H1 (cell line): Measurements from ENCODE around the gene SLC2A4RG. TPM values are rescaled to one million over a fixed set of nuclear protein-coding genes. Genes with fewer than 3 reads are reported as not detected.

ENCODE experiments used
- CTCF ChIA-PET: fragments of 300-600 bp; sonication (Branson Sonifier 250); formaldehyde crosslinking; loops from one replicate; lab custom pipeline; 2021; ENCODE audit not compliant: partially characterized antibody; lab: Charles Lee
- POLR2A ChIA-PET: fragments of 300-600 bp; sonication (Branson Sonifier 250); formaldehyde crosslinking; loops from one replicate; lab custom pipeline; 2021; ENCODE audit warnings: inconsistent platforms; ENCODE audit not compliant: partially characterized antibody; lab: Charles Lee
- DNase-seq, 2 experiments: peaks; one replicate each; pipeline versions ENCODE4 v3.0.0 to v3.0.0-alpha.2; 2010 to 2022; ENCODE audit warnings: low spot score in 2 of 2, low read depth in 1 of 2, mixed read lengths in 1 of 2
- FAIRE-seq: peaks from 2 replicates; lab custom pipeline; 2011; peaks lifted over from hg19 to GRCh38; lab: Jason Lieb, UNC
- H2AFZ ChIP-seq: 2 replicates; pipeline ENCODE4 v1.8.1; 2012; ENCODE audit warnings: low read length, inconsistent platforms
- H2AK5ac ChIP-seq: 2 replicates; pipeline ENCODE4 v1.6.1; 2013; ENCODE audit warnings: low read depth, low read length
- H2BK120ac ChIP-seq: replicated peaks from 2 replicates; pipeline ENCODE3; 2013; ENCODE audit warnings: low read depth, low read length, inconsistent platforms
- H2BK12ac ChIP-seq: 2 replicates; pipeline ENCODE4 v1.6.1; 2013; ENCODE audit warnings: low read depth, low read length
- H2BK15ac ChIP-seq: 2 replicates; pipeline ENCODE4 v1.6.1; 2013; ENCODE audit warnings: low read length
- H2BK20ac ChIP-seq: 2 replicates; pipeline ENCODE4 v1.6.1; 2013; ENCODE audit warnings: low read length
- H2BK5ac ChIP-seq: 2 replicates; pipeline ENCODE4 v1.6.1; 2013; ENCODE audit warnings: low read depth, low read length
- H3K14ac ChIP-seq: 2 replicates; pipeline ENCODE4 v1.6.1; 2013; ENCODE audit warnings: inconsistent platforms; ENCODE audit not compliant: insufficient read length
- H3K18ac ChIP-seq: 2 replicates; pipeline ENCODE4 v1.6.1; 2013; ENCODE audit warnings: low read length; ENCODE audit errors: extremely low read depth
- H3K23ac ChIP-seq: 2 replicates; pipeline ENCODE4 v1.6.1; 2013; ENCODE audit warnings: inconsistent platforms; ENCODE audit not compliant: insufficient read length
- H3K23me2 ChIP-seq: 2 replicates; pipeline ENCODE4 v1.6.1; 2013; ENCODE audit warnings: low read depth, low read length
- H3K27ac ChIP-seq: 2 replicates; pipeline ENCODE4 v1.6.1; 2011; ENCODE audit warnings: low read depth, low read length, inconsistent platforms
- H3K27me3 ChIP-seq, 4 experiments: replicated peaks in 1 of 4; 1 replicate in 1 of 4; 2 replicates in 3 of 4; pipeline versions ENCODE4 v1.6.1 to v1.8.1; 2011 to 2013; ENCODE audit warnings: low read length in 3 of 4, mild to moderate bottlenecking in 3 of 4, inconsistent platforms in 2 of 4, mixed read lengths in 2 of 4, moderate library complexity in 1 of 4; ENCODE audit not compliant: control insufficient read depth in 3 of 4, insufficient read depth in 3 of 4; ENCODE audit errors: extremely low read depth in 1 of 4
- H3K36me3 ChIP-seq, 4 experiments: 2 replicates each; pipeline versions ENCODE4 v1.6.1 to v1.8.1; 2011 to 2013; ENCODE audit warnings: mild to moderate bottlenecking in 4 of 4, low read length in 3 of 4, moderate library complexity in 2 of 4, control low read depth in 1 of 4, inconsistent platforms in 1 of 4; ENCODE audit not compliant: insufficient read depth in 4 of 4, control insufficient read depth in 2 of 4
- H3K4ac ChIP-seq: replicated peaks from 2 replicates; pipeline ENCODE3; 2013; ENCODE audit warnings: low read length, low read depth, mixed read lengths, inconsistent platforms; ENCODE audit not compliant: insufficient read length
- H3K4me1 ChIP-seq, 4 experiments: replicated peaks in 1 of 4; 1 replicate in 1 of 4; 2 replicates in 3 of 4; pipeline versions ENCODE4 v1.6.1 to v1.8.1; 2011 to 2013; ENCODE audit warnings: low read length in 3 of 4, inconsistent platforms in 2 of 4, mixed read lengths in 1 of 4; ENCODE audit not compliant: insufficient read depth in 4 of 4, control insufficient read depth in 3 of 4
- H3K4me2 ChIP-seq, 2 experiments: 2 replicates each; pipeline versions ENCODE4 v1.6.1 to v1.8.1; 2011 to 2013; ENCODE audit warnings: low read depth in 2 of 2, low read length in 2 of 2, control low read depth in 1 of 2, inconsistent platforms in 1 of 2, mild to moderate bottlenecking in 1 of 2; ENCODE audit not compliant: insufficient read depth in 1 of 2
- H3K4me3 ChIP-seq, 4 experiments: fragments of 200-600, 300-600 bp in 1 of 4; sonication (generic), shearing (Covaris generic), sonication (Bioruptor Twin) in 1 of 4; 2 replicates each; pipeline versions ENCODE4 v1.5.1 to v1.8.1; 2011 to 2016; ENCODE audit warnings: low read length in 4 of 4, low read depth in 3 of 4, control low read depth in 2 of 4, inconsistent platforms in 2 of 4, mild to moderate bottlenecking in 2 of 4, mixed read lengths in 1 of 4, moderate library complexity in 1 of 4; ENCODE audit not compliant: insufficient read depth in 2 of 4; ENCODE audit errors: extremely low read depth in 1 of 4
- H3K56ac ChIP-seq: replicated peaks from 2 replicates; pipeline ENCODE3; 2013; ENCODE audit warnings: low read depth, mild to moderate bottlenecking, mixed read lengths, low read length, inconsistent platforms; ENCODE audit not compliant: insufficient read length
- H3K79me1 ChIP-seq: 2 replicates; pipeline ENCODE4 v1.6.1; 2013; ENCODE audit warnings: low read depth, low read length, control low read depth
- H3K79me2 ChIP-seq, 2 experiments: 2 replicates each; pipeline versions ENCODE4 v1.6.1 to v1.8.1; 2012 to 2013; ENCODE audit warnings: low read length in 2 of 2, mild to moderate bottlenecking in 2 of 2, inconsistent platforms in 1 of 2; ENCODE audit not compliant: insufficient read depth in 2 of 2, control insufficient read depth in 1 of 2
- H3K9ac ChIP-seq, 4 experiments: replicated peaks in 1 of 4; 1 replicate in 1 of 4; 2 replicates in 3 of 4; pipeline versions ENCODE4 v1.6.1 to v1.8.1; 2011 to 2013; ENCODE audit warnings: low read depth in 3 of 4, low read length in 3 of 4, control low read depth in 2 of 4, mild to moderate bottlenecking in 2 of 4, moderate library complexity in 2 of 4, inconsistent platforms in 1 of 4; ENCODE audit errors: extremely low read depth in 1 of 4
- H3K9me3 ChIP-seq, 2 experiments: 2 replicates each; pipeline versions ENCODE4 v1.6.1 to v1.8.1; 2012 to 2013; ENCODE audit warnings: mild to moderate bottlenecking in 2 of 2, moderate library complexity in 2 of 2, control low read depth in 1 of 2, inconsistent platforms in 1 of 2, low read depth in 1 of 2, low read length in 1 of 2, mixed read lengths in 1 of 2; ENCODE audit not compliant: insufficient read depth in 2 of 2
- H4K20me1 ChIP-seq, 2 experiments: replicated peaks in 1 of 2; 2 replicates each; pipeline versions ENCODE3 to v1.8.1; 2011 to 2013; ENCODE audit warnings: inconsistent platforms in 2 of 2, low read length in 2 of 2, mild to moderate bottlenecking in 1 of 2; ENCODE audit not compliant: insufficient read depth in 2 of 2, control insufficient read depth in 1 of 2
- H4K5ac ChIP-seq: 2 replicates; pipeline ENCODE4 v1.6.1; 2013; ENCODE audit warnings: low read length, low read depth, mixed read lengths, inconsistent platforms; ENCODE audit not compliant: insufficient read length
- H4K8ac ChIP-seq: 2 replicates; pipeline ENCODE4 v1.8.0; 2013; ENCODE audit warnings: mild to moderate bottlenecking, moderate library complexity, low read length, inconsistent platforms; ENCODE audit not compliant: insufficient read depth; ENCODE audit errors: extremely low read depth
- H4K91ac ChIP-seq: replicated peaks from 2 replicates; pipeline ENCODE3; 2013; ENCODE audit warnings: low read length, mixed read lengths, inconsistent platforms; ENCODE audit not compliant: insufficient read length
- CTBP2 ChIP-seq: IDR thresholded peaks from 2 replicates; pipeline ENCODE4 v1.7.0; 2011; ENCODE audit warnings: borderline replicate concordance, mild to moderate bottlenecking, moderate library complexity, mixed read lengths, low read length; ENCODE audit not compliant: insufficient read depth, insufficient read length
- EP300 ChIP-seq, 2 experiments: IDR thresholded peaks; 1 replicate in 1 of 2; 2 replicates in 1 of 2; pipeline ENCODE4 v1.6.1; 2011 to 2012; ENCODE audit warnings: low read depth in 2 of 2, low read length in 2 of 2, mild to moderate bottlenecking in 2 of 2, borderline replicate concordance in 1 of 2, inconsistent platforms in 1 of 2, moderate library complexity in 1 of 2
- HDAC6 ChIP-seq: IDR thresholded peaks from one replicate; pipeline ENCODE4 v1.7.1; 2012; ENCODE audit warnings: low read depth, mild to moderate bottlenecking, inconsistent platforms, low read length, moderate library complexity
- KDM4A ChIP-seq: IDR thresholded peaks from one replicate; pipeline ENCODE4 v1.7.1; 2012; ENCODE audit warnings: low read depth, mild to moderate bottlenecking, moderate library complexity, low read length, inconsistent platforms; ENCODE audit not compliant: severe bottlenecking
- SP1 ChIP-seq: IDR thresholded peaks from 2 replicates; pipeline ENCODE4 v1.6.1; 2011; ENCODE audit warnings: low read depth, low read length
- TAF1 ChIP-seq: IDR thresholded peaks from 2 replicates; pipeline ENCODE4 v1.6.1; 2011; ENCODE audit warnings: mild to moderate bottlenecking, low read depth, low read length
- WGBS, 2 experiments: shearing (Covaris generic) in 1 of 2; methylation state at CpG; one replicate each; pipeline versions ENCODE4 v1.1.6 to v1.1.7; 2013 to 2015; ENCODE audit warnings: low lambda C conversion rate in 2 of 2, mixed read lengths in 2 of 2, inconsistent platforms in 1 of 2, low coverage in 1 of 2, missing lambda C conversion rate in 1 of 2; ENCODE audit not compliant: insufficient replicate concordance in 2 of 2, insufficient coverage in 1 of 2, insufficient read length in 1 of 2; ENCODE audit errors: extremely low coverage in 1 of 2, missing lambda C conversion rate in 1 of 2; 5-methylcytosine and 5-hydroxymethylcytosine counted together
- polyA plus RNA-seq, 7 experiments: library from polyadenylated mRNA; depleted of rRNA in 3 of 7; stranded (reverse) in 5 of 7; unstranded in 2 of 7; fragments of >200 nt in 5 of 7; fragments of 200-250 nt in 2 of 7; gene quantifications; 1 replicate in 5 of 7; 2 replicates in 1 of 7; 4 replicates in 1 of 7; pipeline versions ENCODE4 v1.2.1 to v1.2.3, GENCODE V29; 2011 to 2013; ENCODE audit warnings: missing spikeins in 2 of 7, mixed read lengths in 2 of 7
- total RNA-seq: library from RNA; stranded (reverse); fragmentation: NEBNext Ultra II Directional; extraction: Animal tissue kit (Norgen Biotek cat#: 25700); gene quantifications from 2 replicates; pipeline ENCODE4 v1.2.1, GENCODE V29; 2021

The SLC2A4RG gene
- total and polyA plus RNA-seq, 2 of the 8 experiments (the other 6 are each of a cell fraction or from before 2014, with no cell fraction given) = 15.9 to 29.1 TPM

DNA sequence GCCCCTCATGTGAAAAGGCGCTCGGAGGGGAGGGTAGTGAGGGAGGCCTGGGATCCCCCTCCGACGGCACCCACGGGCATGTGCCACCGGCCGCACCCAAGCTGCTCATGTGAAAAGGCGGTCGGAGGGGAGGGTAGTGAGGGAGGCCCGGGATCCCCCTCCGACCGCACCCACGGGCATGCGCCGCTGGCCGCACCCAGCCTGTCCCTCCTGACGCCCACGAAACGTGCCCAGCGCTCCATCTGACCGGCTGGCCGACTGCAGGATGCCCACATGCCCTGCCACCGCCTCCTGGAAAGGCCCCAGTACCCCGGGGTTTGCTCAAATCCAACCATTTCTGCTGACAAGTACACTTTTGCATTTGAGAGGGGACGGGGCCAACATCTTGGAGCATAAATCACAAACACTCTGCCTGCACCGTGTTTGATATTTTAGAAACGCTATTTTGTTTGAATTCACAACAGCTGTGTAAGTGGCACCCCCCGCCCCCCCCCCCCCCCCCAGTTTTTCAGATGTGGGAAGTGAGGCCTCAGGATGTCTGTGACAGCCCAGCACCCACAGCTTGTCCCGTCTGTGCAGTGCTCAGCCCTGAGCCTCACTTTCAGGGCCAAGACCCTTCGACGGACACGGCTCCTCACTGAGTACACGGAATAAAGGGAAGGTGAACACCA is 34.1 kb downstream of the SLC2A4RG start:
- no peak overlapping the region for H4K91ac ChIP-seq
- no peak overlapping the region for H3K4ac ChIP-seq
- H3K9me3 ChIP-seq = peaks cover 0 to 3% of the 10 kb centered on the region in 2 experiments; a peak in 1 of 4 replicates
- no peak overlapping the region for H2BK120ac ChIP-seq
- peaks cover 7% of the 10 kb centered on the region; the same call in 1 of the 2 replicates for H3K23me2 ChIP-seq
- no peak overlapping the region for H3K9ac ChIP-seq
- H4K8ac ChIP-seq = no peak overlapping the region; the same call in 1 of the 2 replicates
- H2BK5ac ChIP-seq = no peak overlapping the region; the same call in 1 of the 2 replicates
- FAIRE-seq (no peak), DNase-seq (no peak)
- H3K4me3 ChIP-seq = no peak overlapping the region
- H3K18ac ChIP-seq = no peak overlapping the region
- H4K5ac ChIP-seq = no peak overlapping the region
- peaks cover 3 to 14% of the 10 kb centered on the region in 2 experiments for H4K20me1 ChIP-seq
- 92% methylated on average over 29 of the region's 33 CpGs; no CpG with 5 or more reads in 1 of the 2 experiments for WGBS, 2 experiments
- H3K27ac ChIP-seq = no peak overlapping the region
- H2BK20ac ChIP-seq = no peak overlapping the region
- no peak overlapping the region for H3K56ac ChIP-seq
- peaks cover 4 to 11% of the 10 kb centered on the region in 2 experiments; a peak in 2 of 4 replicates for H3K79me2 ChIP-seq
- H2BK15ac ChIP-seq = no peak overlapping the region
- ChIA-PET CTCF (interaction anchor here (0.6 to 10.7 kb wide), 7 partner anchors 14 to 168 kb away, joined by 3 to 191 read pairs (median 17); partner anchors contain the start of gene TPD52L2), POLR2A (interaction anchor here (1.4 to 2.8 kb wide), 3 partner anchors 11 to 92 kb away, joined by 3 to 22 read pairs (median 3); partner anchors contain the start of gene TPD52L2)
- H2BK12ac ChIP-seq = no peak overlapping the region
- H3K27me3 ChIP-seq = no peaks in the 10 kb centered on the region
- H3K36me3 ChIP-seq = no peaks in the 10 kb centered on the region; a peak in 1 of 8 replicates
- no peak overlapping the region for H3K14ac ChIP-seq
- no peak overlapping the region for H2AK5ac ChIP-seq
- H2AFZ ChIP-seq = no peak overlapping the region
- peaks cover 0 to 9% (median 6%) of the 10 kb centered on the region in 4 experiments; a peak in 5 of 7 replicates for H3K4me1 ChIP-seq
- H3K4me2 ChIP-seq = no peak overlapping the region
- no peak overlapping the region for H3K23ac ChIP-seq
- no peak for TF ChIP-seq HDAC6
- TF ChIP-seq SP1 = no peak
- no peak for TF ChIP-seq KDM4A
- no peak for TF ChIP-seq TAF1
- TF ChIP-seq EP300 (IDR thresholded peaks at IDR 0.05; ENCODE audit: borderline replicate concordance in 1 of 2, low read depth in 2 of 2, low read length in 2 of 2) = no peak
- no peak for TF ChIP-seq CTBP2
- peaks cover 14% of the 10 kb centered on the region for H3K79me1 ChIP-seq
